HuH-7.5 (cell line): ENCODE measurements around the gene GPR34.
"Not testable (repeated sequence)": the region's sequence is repeated elsewhere in the genome, so short reads cannot be mapped to it uniquely, and the experiment has no call there.

Source experiments
- DNase-seq: peaks from one replicate; pipeline ENCODE4 v3.0.0; 2011; ENCODE audit warnings: low spot score

Gene GPR34

GRCh38 chrX:41688835-41689234 lies at the start of gene GPR34:
Gene GPR34 (plus strand): TSS chrX:41688973. CDS start chrX:41695634, 6,661 bp downstream.
- no peak for DNase-seq

GRCh38 chrX:41646201-41646600 lies 42.6 kb upstream of the GPR34 start:
- DNase-seq, result not testable (repeated sequence)

GRCh38 chrX:41653125-41653524 lies 35.6 kb upstream of the GPR34 start:
- no peak for DNase-seq

- DNase-seq, result no peak
These were observed 33.7 kb upstream of the GPR34 start for GRCh38 chrX:41655101-41655500.

GRCh38 chrX:41655631-41656030 lies 33.1 kb upstream of the GPR34 start:
- DNase-seq, result no peak

- DNase-seq, result no peak
These were observed 27.2 kb upstream of the GPR34 start for GRCh38 chrX:41661366-41662095.

- DNase-seq, result no peak
These were observed 24.3 kb upstream of the GPR34 start for GRCh38 chrX:41664375-41664901.

GRCh38 chrX:41664908-41665307 lies 23.9 kb upstream of the GPR34 start:
- DNase-seq, result no peak

GRCh38 chrX:41665686-41666085 lies 23.1 kb upstream of the GPR34 start:
- DNase-seq, result no peak

- no peak for DNase-seq
These were observed 22.5 kb upstream of the GPR34 start for GRCh38 chrX:41666251-41666650.

GRCh38 chrX:41667631-41668030 lies 21.1 kb upstream of the GPR34 start:
- no peak for DNase-seq

GRCh38 chrX:41670112-41670511 lies 18.7 kb upstream of the GPR34 start:
- DNase-seq, result no peak

- no peak for DNase-seq
These were observed 17.7 kb upstream of the GPR34 start for GRCh38 chrX:41671082-41671481.

- DNase-seq, result no peak
These were observed 16.1 kb upstream of the GPR34 start for GRCh38 chrX:41672643-41673042.

GRCh38 chrX:41676361-41676760 lies 12.4 kb upstream of the GPR34 start:
- DNase-seq, result not testable (repeated sequence)

- no peak for DNase-seq
These were observed 11.4 kb upstream of the GPR34 start for GRCh38 chrX:41677183-41678060.

- no peak for DNase-seq
These were observed 4.6 kb upstream of the GPR34 start for GRCh38 chrX:41684138-41684537.

- no peak for DNase-seq
These were observed 3.8 kb upstream of the GPR34 start for GRCh38 chrX:41684940-41685339.

- DNase-seq, result no peak
These were observed 2.0 kb upstream of the GPR34 start for GRCh38 chrX:41686788-41687187.

GRCh38 chrX:41688156-41688555 lies 617 bp upstream of the GPR34 start:
- DNase-seq, result no peak

GRCh38 chrX:41689711-41690110 lies 938 bp downstream of the GPR34 start:
- DNase-seq, result no peak

GRCh38 chrX:41692162-41692749 lies 3.5 kb downstream of the GPR34 start:
- DNase-seq, result no peak

GRCh38 chrX:41693024-41693423 lies 4.3 kb downstream of the GPR34 start:
- no peak for DNase-seq
